Activated CD8-positive, alpha-beta T cell treated with anti-CD3 and anti-CD28 coated beads for 36 hours (primary cell): ENCODE measurements around the gene ANKDD1A. TPM values are rescaled to one million over a fixed set of nuclear protein-coding genes. Genes with fewer than 3 reads are reported as not detected.

Source experiments
- ATAC-seq: fragments of 200-7000 bp; cut with Tn5 transposase; one replicate; pipeline ENCODE4 v1.10.0; 2021; ENCODE audit warnings: mild to moderate bottlenecking, moderate library complexity
- CTCF ChIA-PET: fragments of 350-600 bp; sonication (Branson Sonifier 250); formaldehyde crosslinking; loops from one replicate; lab custom pipeline; 2021; ENCODE audit warnings: antibody characterized with exemption; lab: Charles Lee
- POLR2A ChIA-PET: fragments of 350-600 bp; sonication (Branson Sonifier 250); formaldehyde crosslinking; loops from one replicate; lab custom pipeline; 2021; ENCODE audit warnings: antibody characterized with exemption; lab: Charles Lee
- DNase-seq: peaks from one replicate; pipeline ENCODE4 v3.0.0-alpha.2; 2020
- H3K27ac Mint-ChIP-seq: one replicate; pipeline ENCODE4 v1.8.0; 2021; ENCODE audit warnings: mild to moderate bottlenecking, mixed read lengths
- H3K27me3 Mint-ChIP-seq: one replicate; pipeline ENCODE4 v1.8.0; 2021; ENCODE audit warnings: mixed read lengths
- H3K36me3 Mint-ChIP-seq: one replicate; pipeline ENCODE4 v1.8.0; 2021; ENCODE audit warnings: low read depth, mixed read lengths
- H3K4me1 Mint-ChIP-seq: one replicate; pipeline ENCODE4 v1.8.0; 2021; ENCODE audit warnings: low read depth, mixed read lengths
- H3K4me3 Mint-ChIP-seq: one replicate; pipeline ENCODE4 v1.8.0; 2021; ENCODE audit warnings: mild to moderate bottlenecking, moderate library complexity, mixed read lengths
- H3K9me3 Mint-ChIP-seq: one replicate; pipeline ENCODE4 v1.8.0; 2021; ENCODE audit warnings: mixed read lengths
- CTCF ChIP-seq: fragments of 200-600 bp; IDR thresholded peaks from one replicate; pipeline ENCODE4 v1.8.0; 2022; ENCODE audit warnings: antibody characterized with exemption, mild to moderate bottlenecking
- intact Hi-C: fragments of 100-400 bp; cut with micrococcal nuclease; formaldehyde crosslinking; loops from one replicate; pipeline ENCODE4 v1.10.0; 2022
- total RNA-seq, 2 experiments: library from RNA; stranded (reverse); gene quantifications; one replicate each; pipeline ENCODE4 v1.2.3, GENCODE V29; 2021

Gene ANKDD1A
- total RNA-seq, 2 experiments from 2014 or later = 3.4 to 4.3 TPM

- ChIA-PET CTCF (interaction anchor here (1.1 to 1.4 kb wide), 2 partner anchors 13 to 231 kb away, joined by 3 read pairs; no protein-coding TSS in a partner anchor), POLR2A (no interaction called here)
- intact Hi-C loops = no loop called here
- DNase-seq (no peak), ATAC-seq (no peak)
- Mint-ChIP-seq H3K36me3 (peaks cover 39% of the 10 kb centered on the region), H3K27me3 (no peaks in the 10 kb centered on the region), H3K9me3 (no peaks in the 10 kb centered on the region), H3K4me1 (no peaks in the 10 kb centered on the region), H3K4me3 (no peak overlapping the region), H3K27ac (no peak overlapping the region)
- no peak for TF ChIP-seq CTCF
These were observed 47.4 kb downstream of the ANKDD1A start for GRCh38 chr15:64959128-64959527.

- ATAC-seq (no peak), DNase-seq (no peak)
- peaks cover 43% of the 10 kb centered on the region for H3K36me3 Mint-ChIP-seq
- no peaks in the 10 kb centered on the region for H3K9me3 Mint-ChIP-seq
- ChIA-PET CTCF (interaction anchor here (1.4 kb wide), 1 partner anchor 12 kb away, joined by 3 read pairs; no protein-coding TSS in a partner anchor), POLR2A (interaction anchor here (0.7 kb wide), 1 partner anchor 40 kb away, joined by 3 read pairs; no protein-coding TSS in a partner anchor)
- H3K27ac Mint-ChIP-seq = no peak overlapping the region
- intact Hi-C loops = no loop called here
- no peak for TF ChIP-seq CTCF
- no peaks in the 10 kb centered on the region for H3K27me3 Mint-ChIP-seq
- H3K4me3 Mint-ChIP-seq = no peak overlapping the region
- no peaks in the 10 kb centered on the region for H3K4me1 Mint-ChIP-seq
These were observed 48.5 kb downstream of the ANKDD1A start for GRCh38 chr15:64960153-64960552.

- ATAC-seq (no peak), DNase-seq (no peak)
- Mint-ChIP-seq H3K27me3 (no peaks in the 10 kb centered on the region), H3K27ac (no peak overlapping the region), H3K36me3 (peaks cover 42% of the 10 kb centered on the region), H3K4me1 (no peaks in the 10 kb centered on the region), H3K4me3 (no peak overlapping the region), H3K9me3 (no peaks in the 10 kb centered on the region)
- CTCF ChIA-PET = no interaction called here
- intact Hi-C loops = no loop called here
- POLR2A ChIA-PET = no interaction called here
- no peak for TF ChIP-seq CTCF
These were observed 49.3 kb downstream of the ANKDD1A start for GRCh38 chr15:64961013-64961412.

- POLR2A ChIA-PET = interaction anchor here (0.5 to 0.7 kb wide), 2 partner anchors 18 to 20 kb away, joined by 4 to 5 read pairs; no protein-coding TSS in a partner anchor
- CTCF ChIA-PET = no interaction called here
- Mint-ChIP-seq H3K4me1 (no peaks in the 10 kb centered on the region), H3K27ac (no peak overlapping the region), H3K27me3 (no peaks in the 10 kb centered on the region), H3K9me3 (no peaks in the 10 kb centered on the region), H3K4me3 (no peak overlapping the region), H3K36me3 (peaks cover 31% of the 10 kb centered on the region)
- no peak for TF ChIP-seq CTCF
- ATAC-seq (no peak), DNase-seq (no peak)
- intact Hi-C loops = no loop called here
These were observed 57.7 kb downstream of the ANKDD1A start for GRCh38 chr15:64969401-64969800.

- H3K4me3 Mint-ChIP-seq = no peak overlapping the region
- POLR2A ChIA-PET = interaction anchor here (1.5 kb wide), 2 partner anchors 14 to 19 kb away, joined by 3 read pairs; partner anchors contain the start of gene SPG21
- ATAC-seq (no peak), DNase-seq (no peak)
- peaks cover 33% of the 10 kb centered on the region for H3K36me3 Mint-ChIP-seq
- no peaks in the 10 kb centered on the region for H3K27me3 Mint-ChIP-seq
- intact Hi-C loops = no loop called here
- peaks cover 3% of the 10 kb centered on the region for H3K4me1 Mint-ChIP-seq
- no peak overlapping the region for H3K27ac Mint-ChIP-seq
- CTCF ChIA-PET = interaction anchor here (1.7 kb wide), 1 partner anchor 131 kb away, joined by 3 read pairs; no protein-coding TSS in a partner anchor
- no peak for TF ChIP-seq CTCF
- no peaks in the 10 kb centered on the region for H3K9me3 Mint-ChIP-seq
These were observed 59.0 kb downstream of the ANKDD1A start for GRCh38 chr15:64970698-64971097.
